Spleen (tissue), 7 donors: ENCODE data around the gene SIM2.

Experiments used
- CTCF ChIP-seq, 11 experiments: fragments of 200-600 bp in 7 of 11; fragments of 450-650 bp in 4 of 11; sonication (generic) in 4 of 11; IDR thresholded peaks in 8 of 11; conservative IDR thresholded peaks in 3 of 11; 1 replicate in 7 of 11; 2 replicates in 4 of 11; pipeline versions ENCODE4 v1.4.0 to v1.8.0; 2016 to 2021; ENCODE audit warnings: antibody characterized with exemption in 11 of 11, inconsistent platforms in 4 of 11, mild to moderate bottlenecking in 1 of 11
- POLR2AphosphoS5 ChIP-seq, 3 donors: sonication (generic); formaldehyde crosslinking; IDR thresholded peaks; one replicate each; pipeline ENCODE4 v1.5.1; 2017; ENCODE audit warnings: antibody characterized with exemption in 3 of 3
- donor health status: DM: no; HTN: no; CAD: no; lungs with moderate emphysema.
- donor health status: DM: no; HTN: no; CAD: no.
- donor health status: DM: no; HTN: no; CAD: no.

- no peak for TF ChIP-seq CTCF (IDR thresholded peaks at IDR 0.05 in 8 of 11, conservative IDR thresholded peaks at IDR 0.05 in 3 of 11)
- TF ChIP-seq POLR2AphosphoS5 (IDR thresholded peaks at IDR 0.05), result no peak
Observed at GRCh38 chr21:36700971-36701755, 2.2 kb downstream of the SIM2 start.
